Kidney (tissue), 14 donors: ENCODE data around the gene NLRC4. TPM values are rescaled to one million over a fixed set of nuclear protein-coding genes. Genes with fewer than 3 reads are reported as not detected.

Experiments used
- DNase-seq, 5 donors: peaks; one replicate each; pipeline ENCODE4 v3.0.0-alpha.2; 2013 to 2020
- FAIRE-seq: peaks from 2 replicates; lab custom pipeline; 2012; peaks lifted over from hg19 to GRCh38; lab: Jason Lieb, UNC
- H3K27ac ChIP-seq, 2 donors: one replicate each; pipeline ENCODE4 v1.7.0; 2013; ENCODE audit warnings: low read depth in 2 of 2, low read length in 2 of 2, inconsistent platforms in 1 of 2
- H3K27me3 ChIP-seq: one replicate; pipeline ENCODE4 v1.7.1; 2013; ENCODE audit warnings: low read length, inconsistent platforms; ENCODE audit not compliant: control insufficient read depth, insufficient read depth
- H3K36me3 ChIP-seq, 3 donors: one replicate each; pipeline versions ENCODE4 v1.7.0 to v1.7.1; 2013; ENCODE audit warnings: low read length in 3 of 3, control low read depth in 1 of 3, inconsistent platforms in 1 of 3; ENCODE audit not compliant: insufficient read depth in 3 of 3, control insufficient read depth in 2 of 3
- H3K4me1 ChIP-seq, 3 donors: one replicate each; pipeline versions ENCODE4 v1.7.0 to v1.7.1; 2013; ENCODE audit warnings: low read length in 3 of 3, inconsistent platforms in 1 of 3, low read depth in 1 of 3; ENCODE audit not compliant: control insufficient read depth in 2 of 3, insufficient read depth in 2 of 3
- H3K4me3 ChIP-seq, 3 donors: one replicate each; pipeline versions ENCODE4 v1.7.0 to v1.8.1; 2013; ENCODE audit warnings: low read length in 3 of 3, control low read depth in 1 of 3, inconsistent platforms in 1 of 3
- H3K9ac ChIP-seq, 3 donors: one replicate each; pipeline versions ENCODE4 v1.7.0 to v1.7.1; 2013; ENCODE audit warnings: low read length in 3 of 3, control low read depth in 1 of 3, inconsistent platforms in 1 of 3
- H3K9me3 ChIP-seq, 3 donors: one replicate each; pipeline versions ENCODE4 v1.7.0 to v1.7.1; 2013; ENCODE audit warnings: low read length in 3 of 3, control low read depth in 1 of 3, inconsistent platforms in 1 of 3; ENCODE audit not compliant: control insufficient read depth in 2 of 3, insufficient read depth in 1 of 3
- intact Hi-C: fragments of 100-400 bp; cut with DNase I; formaldehyde crosslinking; loops from one replicate; pipeline ENCODE4 v1.11.1; 2022
- polyA plus RNA-seq: library from polyadenylated mRNA; stranded (reverse); fragments of 350-450 nt; fragmentation: Illumina TruSeq; extraction: RNeasy Lipid Tissue Mini Kit (QIAGEN cat#74804); gene quantifications from one replicate; pipeline ENCODE4 v1.2.3, GENCODE V29; 2014; ENCODE audit warnings: low read depth, low replicate concordance; ENCODE audit not compliant: insufficient read depth
- total RNA-seq: library from RNA; stranded (reverse); fragmentation: NEBNext Ultra II Directional; extraction: Animal tissue kit (Norgen Biotek cat#: 25700); gene quantifications from one replicate; pipeline ENCODE4 v1.2.1, GENCODE V29; 2021
- TF ChIP-seq, protein P1 (sequence below): IDR thresholded peaks from 3 replicates; pipeline ENCODE4 v1.5.1; 2012; ENCODE audit warnings: mild to moderate bottlenecking, moderate library complexity, borderline replicate concordance; ENCODE audit not compliant: insufficient read depth; ENCODE audit errors: extremely low read depth
- donor health status: control.
- donor health status: control.
- donor health status: control.
- donor health status: control.
- donor health status: control.
- donor health status: DM: yes; HTN: yes; CAD: no.
- donor health status: Normal renal cell carcinoma (clear cell type).

The NLRC4 gene
- total and polyA plus RNA-seq, 2 donors from 2014 or later = 0.49 to 2.3 TPM

DNA sequence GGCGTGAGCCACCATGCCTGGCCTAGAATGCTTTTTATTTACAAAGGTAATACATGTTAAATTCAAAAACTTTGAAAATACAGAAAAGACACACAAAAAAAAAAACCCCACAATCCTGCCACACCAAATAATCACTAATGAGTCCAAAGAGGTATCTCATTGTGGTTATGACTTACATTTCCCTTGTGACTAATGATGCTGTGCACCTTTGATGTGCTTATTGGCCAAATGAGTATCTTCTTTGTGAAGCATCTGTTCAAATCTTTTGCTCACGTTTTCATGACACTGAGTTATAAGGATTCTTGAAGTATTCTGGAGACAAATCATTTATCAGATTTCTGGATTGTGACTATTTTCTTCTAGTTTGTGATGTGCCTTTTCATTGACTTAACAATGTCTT is 6.4 kb upstream of the NLRC4 start:
- H3K9me3 ChIP-seq = no peaks in the 10 kb centered on the region
- DNase-seq (no peak), FAIRE-seq (no peak)
- H3K27ac ChIP-seq = no peak overlapping the region
- no peaks in the 10 kb centered on the region for H3K4me1 ChIP-seq
- no peak overlapping the region for H3K9ac ChIP-seq
- H3K36me3 ChIP-seq = no peaks in the 10 kb centered on the region
- intact Hi-C loops = no loop called here
- no peaks in the 10 kb centered on the region for H3K27me3 ChIP-seq
- no peak overlapping the region for H3K4me3 ChIP-seq
- TF ChIP-seq, protein P1, sequence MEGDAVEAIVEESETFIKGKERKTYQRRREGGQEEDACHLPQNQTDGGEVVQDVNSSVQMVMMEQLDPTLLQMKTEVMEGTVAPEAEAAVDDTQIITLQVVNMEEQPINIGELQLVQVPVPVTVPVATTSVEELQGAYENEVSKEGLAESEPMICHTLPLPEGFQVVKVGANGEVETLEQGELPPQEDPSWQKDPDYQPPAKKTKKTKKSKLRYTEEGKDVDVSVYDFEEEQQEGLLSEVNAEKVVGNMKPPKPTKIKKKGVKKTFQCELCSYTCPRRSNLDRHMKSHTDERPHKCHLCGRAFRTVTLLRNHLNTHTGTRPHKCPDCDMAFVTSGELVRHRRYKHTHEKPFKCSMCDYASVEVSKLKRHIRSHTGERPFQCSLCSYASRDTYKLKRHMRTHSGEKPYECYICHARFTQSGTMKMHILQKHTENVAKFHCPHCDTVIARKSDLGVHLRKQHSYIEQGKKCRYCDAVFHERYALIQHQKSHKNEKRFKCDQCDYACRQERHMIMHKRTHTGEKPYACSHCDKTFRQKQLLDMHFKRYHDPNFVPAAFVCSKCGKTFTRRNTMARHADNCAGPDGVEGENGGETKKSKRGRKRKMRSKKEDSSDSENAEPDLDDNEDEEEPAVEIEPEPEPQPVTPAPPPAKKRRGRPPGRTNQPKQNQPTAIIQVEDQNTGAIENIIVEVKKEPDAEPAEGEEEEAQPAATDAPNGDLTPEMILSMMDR = no peak

DNA sequence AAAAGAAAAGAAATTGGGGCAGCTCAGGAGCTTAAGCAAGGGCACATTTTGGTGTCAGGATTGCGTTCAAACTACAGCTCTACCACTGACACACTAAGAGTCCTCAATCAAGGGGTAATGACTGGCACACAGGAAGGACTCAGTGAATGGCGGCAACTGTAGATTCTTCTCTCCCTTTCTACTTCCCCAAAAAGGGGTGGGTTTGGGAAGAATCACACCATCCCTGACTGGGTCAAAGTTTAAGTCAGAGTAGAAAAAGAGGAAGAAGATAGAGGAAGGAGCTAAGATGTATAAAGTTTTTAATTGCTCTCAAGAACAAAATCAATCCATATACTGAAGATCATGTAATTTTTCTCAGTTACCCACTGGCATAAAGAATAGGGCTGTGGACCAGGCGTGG is 2.6 kb downstream of the NLRC4 start:
- Histone ChIP-seq H3K27me3 (no peaks in the 10 kb centered on the region), H3K4me1 (no peaks in the 10 kb centered on the region), H3K9me3 (no peaks in the 10 kb centered on the region), H3K4me3 (no peak overlapping the region), H3K9ac (no peak overlapping the region), H3K27ac (no peak overlapping the region), H3K36me3 (no peaks in the 10 kb centered on the region)
- TF ChIP-seq, protein P1 = no peak
- intact Hi-C loops = no loop called here
- FAIRE-seq = no peak
- no peak for DNase-seq

DNA sequence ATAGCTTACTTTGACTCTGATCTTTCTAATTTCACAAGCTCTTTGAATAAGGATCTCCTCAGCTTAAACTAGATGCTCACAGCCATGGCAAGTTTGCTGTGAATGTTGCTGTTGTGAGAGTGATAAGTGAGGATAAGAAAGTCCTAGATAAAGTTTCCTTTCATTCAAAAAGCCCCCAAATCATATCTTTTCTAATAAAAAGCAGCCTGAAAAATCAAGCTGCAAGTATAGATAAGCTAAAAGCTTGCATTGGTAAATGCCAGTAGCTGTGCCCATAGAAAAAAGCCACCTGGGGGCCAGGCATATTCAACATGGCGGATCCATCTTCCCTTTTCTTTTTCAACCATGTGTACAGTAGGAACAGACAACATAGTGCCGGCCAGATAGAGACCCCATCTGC is 4.3 kb downstream of the NLRC4 start:
- Histone ChIP-seq H3K4me1 (no peaks in the 10 kb centered on the region), H3K4me3 (no peak overlapping the region), H3K36me3 (no peaks in the 10 kb centered on the region), H3K27ac (no peak overlapping the region), H3K9ac (no peak overlapping the region), H3K27me3 (no peaks in the 10 kb centered on the region), H3K9me3 (no peaks in the 10 kb centered on the region)
- DNase-seq (no peak), FAIRE-seq (no peak)
- intact Hi-C loops = no loop called here
- TF ChIP-seq, protein P1 = no peak

DNA sequence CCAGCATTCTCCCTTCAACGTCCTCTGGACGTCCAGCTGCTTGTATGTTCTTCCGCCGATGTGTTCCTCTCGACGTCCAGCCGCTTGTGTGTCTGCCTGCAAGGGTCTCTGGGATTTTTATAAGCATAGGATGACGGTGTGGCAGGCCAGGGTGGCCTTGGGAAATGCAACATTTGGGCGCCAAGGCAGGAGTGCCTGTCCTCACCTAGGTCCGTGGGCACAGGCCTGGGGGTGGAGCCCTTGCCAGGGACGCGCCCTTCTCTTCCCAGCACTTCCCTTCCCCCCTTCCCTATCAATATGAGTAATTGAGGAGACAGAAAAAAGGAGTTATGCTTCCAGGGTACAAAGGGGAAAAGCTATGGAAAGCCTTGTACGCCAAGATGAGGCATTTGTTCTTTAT is 6.4 kb downstream of the NLRC4 start:
- Histone ChIP-seq H3K36me3 (no peaks in the 10 kb centered on the region), H3K9me3 (no peaks in the 10 kb centered on the region), H3K27ac (no peak overlapping the region), H3K9ac (no peak overlapping the region), H3K4me3 (no peak overlapping the region), H3K27me3 (no peaks in the 10 kb centered on the region), H3K4me1 (no peaks in the 10 kb centered on the region)
- intact Hi-C loops = no loop called here
- no peak for FAIRE-seq
- TF ChIP-seq, protein P1 = no peak
- no peak for DNase-seq
